HT-29 (cell line): Measurements from ENCODE around the gene HSFX2. TPM values are rescaled to one million over a fixed set of nuclear protein-coding genes. Genes with fewer than 3 reads are reported as not detected.

Experiments used
- total RNA-seq: library from RNA; depleted of rRNA; stranded (reverse); fragments of >200 nt; shearing (Covaris generic); gene quantifications from 2 replicates; pipeline ENCODE4 v1.2.3, GENCODE V29; 2014; rRNA removed

Gene HSFX2
- total RNA-seq, 1 experiment from 2014 or later: not detected

Other genes starting within 250 kb of the HSFX2 start
- 51.1 and 53.2 TPM in 2 replicates for gene IDS, start 90.0 kb downstream of the HSFX2 start, total RNA-seq
- gene EOLA1, start 54.3 kb downstream of the HSFX2 start, total RNA-seq: 24.7 and 28.1 TPM in 2 replicates
- not detected in 2 replicates for gene HSFX3, start 45.4 kb downstream of the HSFX2 start, total RNA-seq
- gene MAGEA9B, start 7.9 kb downstream of the HSFX2 start, total RNA-seq: not detected in 2 replicates
- gene TMEM185A, start 36.5 kb upstream of the HSFX2 start, total RNA-seq: 12.3 and 25.0 TPM in 2 replicates
- not detected in 2 replicates for gene MAGEA11, start 116.7 kb upstream of the HSFX2 start, total RNA-seq
- 0.26 and 0.86 TPM in 2 replicates for gene HSFX1, start 178.8 kb upstream of the HSFX2 start, total RNA-seq
- not detected in 2 replicates for gene MAGEA9, start 186.6 kb upstream of the HSFX2 start, total RNA-seq